AG10803 (cell line): Measurements from ENCODE around the gene CHRNA4.
"Not testable (repeated sequence)": the region's sequence is repeated elsewhere in the genome, so short reads cannot be mapped to it uniquely, and the experiment has no call there.

Experiments
- DNase-seq: peaks from one replicate; pipeline ENCODE4 v3.0.0; 2010; ENCODE audit warnings: low read depth
- H3K4me3 ChIP-seq: 2 replicates; pipeline ENCODE4 v1.5.1; 2011; ENCODE audit warnings: mild to moderate bottlenecking, low read length, control low read depth
- CTCF ChIP-seq: conservative IDR thresholded peaks from 2 replicates; pipeline ENCODE4 v1.5.1; 2011; ENCODE audit warnings: mild to moderate bottlenecking, low read length, control low read depth, inconsistent platforms

Gene CHRNA4

DNA sequence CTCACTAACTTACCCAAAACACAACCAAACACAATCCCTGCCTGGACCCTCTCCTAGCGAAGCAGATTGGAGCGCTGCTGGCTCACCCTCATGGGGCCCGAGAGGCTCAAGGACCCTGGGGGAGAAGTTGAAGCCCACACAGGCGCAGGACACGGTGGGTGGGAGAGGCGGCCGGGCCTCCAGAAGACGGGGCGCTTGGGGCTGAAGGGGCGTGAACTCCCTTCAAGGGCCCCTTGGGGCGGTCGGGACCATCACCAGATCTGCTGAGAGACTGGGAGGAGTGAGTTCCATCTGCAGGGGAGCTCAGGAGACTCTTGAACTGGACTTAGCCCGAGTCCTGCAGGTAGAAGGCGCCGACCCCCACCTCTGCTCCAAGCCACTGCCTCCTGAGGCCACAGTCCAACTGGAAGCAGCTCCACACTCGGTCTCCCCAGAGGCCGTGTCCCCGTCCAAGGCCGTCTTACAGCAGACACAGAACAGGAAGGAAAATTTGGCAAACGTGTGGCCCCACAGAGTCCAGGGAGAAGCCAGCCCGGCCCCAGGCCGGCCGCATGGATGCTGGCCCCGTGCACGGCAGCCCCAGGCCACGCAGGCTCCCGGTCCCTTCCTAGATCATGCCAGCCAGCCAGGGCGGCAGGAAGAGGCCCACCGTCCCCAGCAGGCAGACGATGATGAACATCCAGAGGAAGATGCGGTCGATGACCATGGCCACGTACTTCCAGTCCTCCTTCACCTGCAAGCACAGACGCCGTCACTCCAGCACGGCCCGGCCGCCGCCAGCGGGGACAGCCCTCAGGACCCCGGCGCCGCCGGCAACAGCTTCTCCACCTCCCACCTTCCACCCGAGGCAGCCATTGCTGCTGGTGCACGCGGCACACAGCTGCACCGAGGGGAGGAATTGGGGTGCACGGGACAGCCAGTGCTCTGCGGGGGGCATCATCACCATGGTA, 14.7 kb downstream of the CHRNA4 start:
- DNase-seq = no peak
- TF ChIP-seq CTCF = no peak

GRCh38 chr20:63345328-63346100, 15.6 kb downstream of the CHRNA4 start:
- no peak overlapping the region for H3K4me3 ChIP-seq
- TF ChIP-seq CTCF = no peak
- no peak for DNase-seq

More for the DNA sequence above, 14.7 kb downstream of the CHRNA4 start:
- no peak overlapping the region for H3K4me3 ChIP-seq

DNA sequence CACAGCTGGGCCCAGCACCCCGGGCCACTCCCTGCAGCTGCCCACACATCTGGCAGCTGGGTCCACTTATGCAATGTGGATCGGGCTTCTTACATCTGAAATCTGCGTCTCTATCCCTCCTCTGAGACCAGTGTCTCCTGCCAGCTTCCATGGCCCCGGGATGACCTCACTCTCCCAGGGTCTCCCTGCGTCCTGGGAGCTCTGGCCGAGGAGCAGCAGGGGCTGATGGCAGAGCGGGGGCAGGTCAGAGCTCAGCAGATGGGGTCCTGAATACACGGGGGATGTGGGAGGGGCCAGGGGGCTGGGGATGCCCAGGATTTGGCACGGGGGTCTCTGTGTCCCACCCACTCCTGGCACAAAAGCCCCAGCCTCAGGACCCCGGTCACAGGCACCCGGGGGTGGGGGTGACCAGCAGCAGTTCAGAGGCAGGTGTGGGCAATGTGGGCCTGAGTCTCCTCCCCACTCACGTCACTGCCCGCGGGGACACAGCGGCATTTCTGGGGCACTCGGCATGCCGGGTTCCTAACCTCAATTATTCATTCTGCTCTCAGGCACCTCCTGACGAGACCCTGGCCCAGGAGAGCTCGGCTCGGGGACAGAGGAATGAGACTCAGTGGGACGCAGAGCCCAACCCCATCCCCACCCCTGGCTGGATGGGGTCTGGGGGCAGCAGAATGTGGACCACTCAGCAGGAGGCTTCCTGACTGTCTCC, 16.4 kb downstream of the CHRNA4 start:
- no peak for TF ChIP-seq CTCF
- no peak overlapping the region for H3K4me3 ChIP-seq
- DNase-seq = peak; percentile 21

DNA sequence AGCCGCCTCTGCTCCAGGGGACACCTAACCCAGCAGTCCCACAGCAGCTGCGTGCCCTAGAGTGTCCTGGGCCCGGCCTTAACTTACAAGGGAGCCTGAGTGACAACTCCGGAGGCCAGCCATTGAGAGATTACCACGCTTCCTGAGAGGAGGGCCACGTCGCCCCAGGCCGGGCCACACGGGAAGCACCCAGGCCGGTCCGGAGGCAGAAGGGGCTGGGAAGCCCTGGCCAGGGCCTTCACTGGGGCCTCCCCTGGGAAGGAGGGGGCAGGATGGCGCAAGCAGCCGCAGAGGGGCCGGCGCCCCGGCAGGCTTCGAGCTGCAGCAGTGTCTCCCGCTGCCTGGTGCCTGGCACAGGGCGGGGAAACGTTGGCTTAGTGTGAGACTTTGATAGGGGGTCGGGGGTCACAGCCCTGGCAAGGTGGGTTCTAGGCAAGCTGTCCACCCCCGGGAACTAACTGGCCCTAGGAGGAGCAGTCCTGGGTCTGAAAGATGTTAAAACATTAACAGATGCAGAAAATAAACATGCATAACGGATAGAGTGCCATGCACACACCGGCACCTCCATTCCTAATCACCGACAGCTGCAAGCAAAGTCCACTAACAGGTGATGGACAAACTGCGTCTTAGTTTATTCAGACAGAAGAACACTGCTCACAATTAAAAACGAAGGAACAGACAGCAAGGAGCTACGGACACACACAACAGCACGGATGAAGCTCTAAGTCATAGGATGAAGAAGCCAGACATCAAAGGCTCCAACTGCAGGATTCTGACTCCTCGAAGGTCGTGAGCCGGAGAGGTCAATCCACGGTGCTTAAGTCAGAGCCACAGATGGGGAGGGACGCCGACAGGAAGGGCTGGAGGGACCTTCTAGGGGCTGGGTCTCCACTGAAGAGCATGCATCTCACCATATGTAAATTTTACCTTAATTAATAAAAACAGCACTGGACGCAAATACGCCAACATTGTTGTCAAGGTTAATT, 17.4 kb downstream of the CHRNA4 start:
- DNase-seq = no peak
- H3K4me3 ChIP-seq = no peak overlapping the region
- no peak for TF ChIP-seq CTCF

DNA sequence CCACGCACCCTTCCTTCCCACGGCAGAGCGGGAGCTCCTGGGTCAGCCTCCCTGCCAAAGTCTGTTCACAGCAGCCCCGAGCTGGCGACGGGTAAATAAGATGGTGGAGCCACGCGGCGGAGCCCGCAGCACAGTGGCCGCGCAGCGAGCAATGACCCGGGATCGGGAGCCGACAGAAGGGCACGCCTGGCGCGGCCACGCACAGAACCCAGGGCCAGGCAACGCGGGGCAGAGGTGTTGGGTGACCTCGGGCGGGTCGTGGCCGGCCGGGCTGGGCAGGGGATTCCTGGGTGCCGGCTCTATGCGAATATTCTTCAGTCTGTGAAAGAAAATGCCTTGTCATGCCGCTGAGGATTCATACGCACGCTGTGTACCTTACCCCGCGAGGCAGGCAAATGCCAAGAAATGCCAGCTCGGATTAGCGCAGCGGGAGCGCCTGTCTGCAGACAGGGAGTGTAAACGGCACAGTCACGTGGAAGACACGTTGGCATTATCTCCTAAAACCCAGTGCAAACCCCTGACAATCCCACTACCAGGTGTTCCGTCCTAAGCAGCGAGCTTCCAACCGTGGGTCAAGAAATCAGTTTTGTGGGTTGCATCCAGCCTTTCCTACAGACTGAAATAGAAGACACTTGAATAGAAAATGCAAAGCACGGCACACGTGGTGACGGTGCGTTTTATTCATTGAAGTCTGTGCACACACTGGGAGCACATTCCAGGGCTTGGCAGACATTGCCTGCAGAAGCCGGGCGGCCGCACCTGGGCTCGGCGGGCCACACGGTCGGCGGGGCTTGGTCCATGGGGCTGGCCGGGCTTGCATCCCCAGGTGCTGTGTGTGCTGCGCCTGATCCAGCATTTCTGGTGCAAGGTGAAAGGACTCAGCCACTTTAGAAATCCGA, 18.3 kb downstream of the CHRNA4 start:
- DNase-seq = no peak
- no peak for TF ChIP-seq CTCF
- H3K4me3 ChIP-seq = no peak overlapping the region

- H3K4me3 ChIP-seq, DNase-seq: not testable (repeated sequence)
These were observed 20.9 kb downstream of the CHRNA4 start for GRCh38 chr20:63340158-63340688.

GRCh38 chr20:63339154-63340094, 21.7 kb downstream of the CHRNA4 start:
- H3K4me3 ChIP-seq = not testable (repeated sequence)

More at GRCh38 chr20:63339154-63340094, 21.7 kb downstream of the CHRNA4 start:
- peak; percentile 4 for DNase-seq
